Adrenal gland (tissue), 12 donors: ENCODE data around the gene TNFAIP3. TPM values are rescaled to one million over a fixed set of nuclear protein-coding genes. Genes with fewer than 3 reads are reported as not detected.

ENCODE experiments used
- DNase-seq, 7 donors: peaks; one replicate each; pipeline ENCODE4 v3.0.0-alpha.2; 2019 to 2020
- H3K27ac ChIP-seq, 5 donors: fragments of 200-600 bp; sonication (generic) in 4 of 5; 1 replicate in 3 of 5; 2 replicates in 2 of 5; pipeline versions ENCODE4 v1.5.1 to v1.8.0; 2016 to 2020; ENCODE audit warnings: mild to moderate bottlenecking in 1 of 5
- H3K27me3 ChIP-seq: fragments of 200-600 bp; 2 replicates; pipeline ENCODE4 v1.8.0; 2021
- H3K36me3 ChIP-seq, 2 donors: fragments of 200-600 bp; replicated peaks in 1 of 2; 1 replicate in 1 of 2; 2 replicates in 1 of 2; pipeline versions ENCODE4 v1.5.1 to v1.8.0; 2018 to 2022
- H3K4me1 ChIP-seq, 2 donors: fragments of 200-600 bp; replicated peaks in 1 of 2; 1 replicate in 1 of 2; 2 replicates in 1 of 2; pipeline versions ENCODE4 v1.5.1 to v1.8.0; 2018 to 2021
- H3K4me3 ChIP-seq, 4 donors: fragments of 200-600 bp; sonication (generic) in 3 of 4; one replicate each; pipeline ENCODE4 v1.5.1; 2016 to 2018
- H3K9me3 ChIP-seq, 3 donors: fragments of 200-600 bp; sonication (generic) in 1 of 3; replicated peaks in 1 of 3; 1 replicate in 2 of 3; 2 replicates in 1 of 3; pipeline versions ENCODE4 v1.5.1 to v1.8.0; 2016 to 2021
- POLR2A ChIP-seq, 2 donors: fragments of 450-650 bp; IDR thresholded peaks; one replicate each; pipeline ENCODE4 v1.6.1; 2017; ENCODE audit warnings: antibody characterized with exemption in 2 of 2, mild to moderate bottlenecking in 2 of 2, moderate library complexity in 1 of 2
- WGBS, 4 donors: extraction: QIAGEN DNeasy Blood & Tissue Kit in 2 of 4; methylation state at CpG; one replicate each; pipeline versions ENCODE4 v1.1.5 to v1.1.7; 2013 to 2017; 5-methylcytosine and 5-hydroxymethylcytosine counted together
- intact Hi-C, 2 donors: fragments of 100-400 bp; cut with DNase I; formaldehyde crosslinking; loops; one replicate each; pipeline versions ENCODE4 v1.14.1 to v1.15.0; 2022 to 2023
- polyA plus RNA-seq, 3 donors: library from polyadenylated mRNA; stranded (reverse); fragments of 200-250 nt in 2 of 3; fragments of 350-450 nt in 1 of 3; fragmentation: Illumina TruSeq in 1 of 3; extraction: RNeasy Lipid Tissue Mini Kit (QIAGEN cat#74804) in 1 of 3; gene quantifications; one replicate each; pipeline ENCODE4 v1.2.3, GENCODE V29; 2013 to 2014
- total RNA-seq, 9 donors: library from RNA; depleted of rRNA in 4 of 9; stranded (reverse); fragments of >200 nt in 4 of 9; fragments of 120-200 nt in 1 of 9; fragmentation: NEBNext Ultra II Directional in 1 of 9; extraction: Animal tissue kit (Norgen Biotek cat#: 25700) in 1 of 9; gene quantifications; one replicate each; pipeline versions ENCODE4 v1.1.0 to v1.2.4, GENCODE V29; 2013 to 2023
- TF ChIP-seq, protein P1 (sequence below), 6 experiments: fragments of 450-650 bp in 4 of 6; fragments of 200-600 bp in 2 of 6; sonication (generic) in 1 of 6; IDR thresholded peaks; 1 replicate in 5 of 6; 2 replicates in 1 of 6; pipeline versions ENCODE4 v1.5.1 to v1.8.0; 2016 to 2021; ENCODE audit warnings: antibody characterized with exemption in 6 of 6, mild to moderate bottlenecking in 2 of 6, moderate library complexity in 1 of 6
- donor health status: healthy with polysubstance abuse.
- donor health status: Bipolar disorder and iron deficiency.
- donor health status: DM: yes; HTN: yes; CAD: no.
- donor health status: DM: no; HTN: no; CAD: no.
- donor health status: DM: no; HTN: no; CAD: no.
- donor health status: DM: yes; HTN: yes; CAD: no.

TNFAIP3 gene
- total and polyA plus RNA-seq, 12 donors = 5.0 to 29.7 (median 15.2) TPM

GRCh38 chr6:137926985-137927384 lies 59.9 kb downstream of the TNFAIP3 start:
- intact Hi-C loops = no loop called here

DNA sequence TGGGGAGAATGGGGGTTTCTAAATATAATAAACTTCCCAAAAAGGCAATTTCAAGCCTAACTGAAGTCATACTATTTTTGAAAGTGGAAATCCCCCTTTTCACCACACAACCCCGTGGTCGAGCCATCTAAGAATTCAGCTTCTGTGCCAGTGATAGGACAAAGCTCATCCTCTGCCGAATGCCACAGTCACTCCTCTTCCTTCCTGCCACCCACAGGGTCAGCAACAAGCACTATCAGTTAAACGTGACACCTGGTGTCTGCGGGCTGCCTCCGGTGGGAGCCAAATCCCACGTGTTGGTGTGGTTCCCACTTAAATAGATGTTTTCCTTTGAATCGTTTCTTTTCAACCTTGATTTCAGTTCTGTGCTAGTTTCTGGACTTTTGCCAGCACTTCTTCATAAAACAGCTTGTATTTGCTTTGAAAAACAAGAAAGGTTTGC lies 60.7 kb downstream of the TNFAIP3 start:
- intact Hi-C loops = no loop called here

More at GRCh38 chr6:137926985-137927384, 59.9 kb downstream of the TNFAIP3 start:
- TF ChIP-seq, protein P1, sequence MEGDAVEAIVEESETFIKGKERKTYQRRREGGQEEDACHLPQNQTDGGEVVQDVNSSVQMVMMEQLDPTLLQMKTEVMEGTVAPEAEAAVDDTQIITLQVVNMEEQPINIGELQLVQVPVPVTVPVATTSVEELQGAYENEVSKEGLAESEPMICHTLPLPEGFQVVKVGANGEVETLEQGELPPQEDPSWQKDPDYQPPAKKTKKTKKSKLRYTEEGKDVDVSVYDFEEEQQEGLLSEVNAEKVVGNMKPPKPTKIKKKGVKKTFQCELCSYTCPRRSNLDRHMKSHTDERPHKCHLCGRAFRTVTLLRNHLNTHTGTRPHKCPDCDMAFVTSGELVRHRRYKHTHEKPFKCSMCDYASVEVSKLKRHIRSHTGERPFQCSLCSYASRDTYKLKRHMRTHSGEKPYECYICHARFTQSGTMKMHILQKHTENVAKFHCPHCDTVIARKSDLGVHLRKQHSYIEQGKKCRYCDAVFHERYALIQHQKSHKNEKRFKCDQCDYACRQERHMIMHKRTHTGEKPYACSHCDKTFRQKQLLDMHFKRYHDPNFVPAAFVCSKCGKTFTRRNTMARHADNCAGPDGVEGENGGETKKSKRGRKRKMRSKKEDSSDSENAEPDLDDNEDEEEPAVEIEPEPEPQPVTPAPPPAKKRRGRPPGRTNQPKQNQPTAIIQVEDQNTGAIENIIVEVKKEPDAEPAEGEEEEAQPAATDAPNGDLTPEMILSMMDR (IDR thresholded peaks at IDR 0.05) = no peak
- no peak for TF ChIP-seq POLR2A (IDR thresholded peaks at IDR 0.05)
- Histone ChIP-seq H3K27me3 (no peaks in the 10 kb centered on the region), H3K4me3 (no peak overlapping the region), H3K4me1 (peaks cover 0 to 4% of the 10 kb centered on the region in 2 donors), H3K9me3 (no peaks in the 10 kb centered on the region), H3K27ac (no peak overlapping the region), H3K36me3 (no peaks in the 10 kb centered on the region)
- 86 to 92% (median 91%) methylated on average over 3 of the region's 3 CpGs for WGBS, 4 donors
- DNase-seq = no peak

GRCh38 chr6:137928286-137928685 lies 61.2 kb downstream of the TNFAIP3 start:
- WGBS, 4 donors = 52 to 63% (median 58%) methylated on average over 2 of the region's 2 CpGs
- peak in 2 of 7 donors; percentile 13 to 16 for DNase-seq
- Histone ChIP-seq H3K27ac (no peak overlapping the region), H3K27me3 (no peaks in the 10 kb centered on the region), H3K4me3 (no peak overlapping the region), H3K9me3 (no peaks in the 10 kb centered on the region), H3K36me3 (no peaks in the 10 kb centered on the region), H3K4me1 (peaks cover 0 to 4% of the 10 kb centered on the region in 2 donors)
- TF ChIP-seq POLR2A (IDR thresholded peaks at IDR 0.05) = no peak
- TF ChIP-seq, protein P1 (IDR thresholded peaks at IDR 0.05) = no peak
- intact Hi-C loops = no loop called here

More for the DNA sequence above, 60.7 kb downstream of the TNFAIP3 start:
- H3K27me3 ChIP-seq = no peaks in the 10 kb centered on the region
- H3K9me3 ChIP-seq = no peaks in the 10 kb centered on the region
- TF ChIP-seq POLR2A (IDR thresholded peaks at IDR 0.05) = no peak
- TF ChIP-seq, protein P1 (IDR thresholded peaks at IDR 0.05) = no peak
- DNase-seq = peak in 1 of 7 donors; percentile 20
- no peak overlapping the region for H3K27ac ChIP-seq
- no peaks in the 10 kb centered on the region for H3K36me3 ChIP-seq
- 13 to 19% (median 16%) methylated on average over 8 of the region's 8 CpGs for WGBS, 4 donors
- H3K4me3 ChIP-seq = no peak overlapping the region
- peaks cover 0 to 4% of the 10 kb centered on the region in 2 donors for H3K4me1 ChIP-seq

DNA sequence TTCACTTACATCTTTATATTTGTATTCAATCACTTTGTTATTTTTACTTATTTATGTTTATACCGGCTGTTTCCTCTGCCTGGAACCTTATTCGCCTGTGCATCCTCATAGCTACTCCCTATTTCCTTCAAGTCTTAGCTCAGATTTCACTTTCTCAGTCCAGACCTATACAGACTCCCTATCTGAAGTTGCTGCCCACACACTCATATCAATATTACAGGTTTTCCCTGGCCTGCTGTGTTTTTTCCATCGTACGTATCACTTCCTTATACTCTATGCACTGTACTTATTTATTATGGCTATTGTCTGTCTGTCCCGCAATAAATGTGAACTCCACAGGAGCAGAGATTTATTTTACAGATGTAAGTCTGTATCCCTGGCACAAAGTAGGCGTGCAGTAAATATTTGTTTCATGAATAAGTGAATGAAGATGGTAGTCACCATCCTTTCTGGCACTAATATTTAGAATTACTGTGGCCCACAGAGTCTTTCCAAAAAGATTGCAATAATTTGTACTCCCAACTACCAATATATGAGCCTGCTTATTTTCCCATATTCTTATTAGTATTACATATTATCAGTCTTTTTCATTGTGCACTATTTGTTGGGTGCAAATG lies 64.9 kb downstream of the TNFAIP3 start:
- no peak overlapping the region for H3K27ac ChIP-seq

More for the DNA sequence above, 64.9 kb downstream of the TNFAIP3 start:
- DNase-seq = no peak
- no peak overlapping the region for H3K4me3 ChIP-seq
- 86 to 87% (median 87%) methylated on average over 6 of the region's 6 CpGs for WGBS, 4 donors
- peaks cover 0 to 1% of the 10 kb centered on the region in 2 donors for H3K4me1 ChIP-seq
- intact Hi-C loops = no loop called here
- H3K36me3 ChIP-seq = no peaks in the 10 kb centered on the region
- no peaks in the 10 kb centered on the region for H3K27me3 ChIP-seq
- H3K9me3 ChIP-seq = no peaks in the 10 kb centered on the region
- TF ChIP-seq, protein P1 (IDR thresholded peaks at IDR 0.05) = no peak
- TF ChIP-seq POLR2A (IDR thresholded peaks at IDR 0.05) = no peak

Other genes with a start within 250 kb of the TNFAIP3 start
- gene PERP, start 240.2 kb downstream of the TNFAIP3 start, total RNA-seq = 10 to 100 TPM in 4 of 9 donors, 1 to 10 TPM in 4, under 1 TPM in 1; 0.17 to 15.0 (median 8.8) TPM
- 10 to 100 TPM in 1 of 3 donors, 1 to 10 TPM in 2; 4.8 to 11.9 (median 5.5) TPM for gene PERP, start 240.2 kb downstream of the TNFAIP3 start, polyA plus RNA-seq